GM21515 (cell line): Measurements from ENCODE around the gene C11orf91.
"Not testable (repeated sequence)": the region's sequence is repeated elsewhere in the genome, so short reads cannot be mapped to it uniquely, and the experiment has no call there.

Source experiments
- ATAC-seq: cut with Tn5 transposase; IDR thresholded peaks from one replicate; pipeline ENCODE4 v1.9.1; 2021; ENCODE audit not compliant: unreplicated experiment

Gene C11orf91

DNA sequence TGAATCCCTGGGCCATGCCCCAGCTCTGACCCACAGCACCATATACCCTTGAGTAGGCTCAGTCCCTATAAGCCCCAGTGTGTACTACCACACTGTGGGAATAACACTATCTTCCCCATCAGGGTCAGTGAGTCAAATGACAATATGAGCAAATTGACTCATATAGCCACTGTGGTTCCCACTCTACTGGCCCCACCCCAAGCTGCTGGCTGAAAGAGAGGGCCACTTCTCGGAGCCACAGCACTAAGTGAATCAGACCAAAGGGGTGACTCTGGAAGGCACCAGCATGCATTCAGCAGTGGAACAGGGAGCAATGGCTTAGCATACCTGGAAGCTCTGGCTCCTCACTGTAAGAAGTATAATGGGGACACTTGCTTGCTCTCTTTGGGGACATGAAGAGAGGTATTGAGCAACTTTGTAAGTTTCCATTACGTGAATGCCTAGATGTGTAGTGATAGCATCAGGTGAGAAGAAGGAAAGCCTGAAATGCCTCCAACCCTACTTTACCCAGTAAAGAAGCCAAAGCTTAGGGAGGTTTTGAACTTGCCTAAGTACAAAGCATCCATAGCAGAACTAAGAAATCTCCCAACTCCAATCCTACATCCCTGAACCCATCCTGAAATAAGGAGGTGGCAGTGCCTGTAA lies 22.1 kb upstream of the C11orf91 start:
- peak; percentile 66 for ATAC-seq

DNA sequence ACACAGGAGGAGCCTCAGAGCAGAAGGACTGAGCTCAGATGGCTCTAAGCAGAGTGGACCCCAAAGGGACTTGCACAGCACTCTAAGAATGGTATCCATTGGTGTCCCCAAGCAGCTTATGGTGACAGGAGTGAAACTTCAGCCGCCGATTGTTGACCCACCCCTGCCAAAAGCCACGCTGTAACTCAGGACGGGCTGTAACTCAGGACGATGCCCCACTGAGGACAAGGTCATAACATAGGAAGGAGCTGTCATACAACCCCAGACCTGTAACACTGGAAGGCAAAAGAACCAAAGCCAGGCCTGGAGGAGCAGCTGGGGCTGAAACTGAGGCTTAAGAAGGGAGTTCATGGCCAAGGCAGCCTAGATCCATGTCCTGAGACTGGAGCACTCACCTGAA lies 21.4 kb upstream of the C11orf91 start:
- no peak for ATAC-seq

DNA sequence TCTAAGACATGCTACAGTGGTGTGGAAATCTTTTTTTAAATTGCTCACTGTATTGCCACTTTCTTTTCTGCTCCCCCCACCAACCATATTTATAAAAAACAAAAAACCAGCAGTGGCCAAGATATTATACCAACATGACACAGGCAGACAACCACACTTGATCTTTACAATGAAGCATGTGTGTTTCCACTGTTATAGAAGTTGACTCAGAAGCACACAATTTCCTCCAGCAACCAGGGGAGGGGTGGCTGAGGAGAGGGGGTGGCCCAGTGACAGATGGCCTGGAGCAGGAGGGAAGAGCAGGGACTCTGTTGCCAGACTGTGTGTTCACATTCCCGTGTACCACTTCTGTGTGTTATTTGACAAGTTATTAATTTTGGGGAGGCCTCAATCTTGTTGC lies 20.8 kb upstream of the C11orf91 start:
- ATAC-seq, result no peak

DNA sequence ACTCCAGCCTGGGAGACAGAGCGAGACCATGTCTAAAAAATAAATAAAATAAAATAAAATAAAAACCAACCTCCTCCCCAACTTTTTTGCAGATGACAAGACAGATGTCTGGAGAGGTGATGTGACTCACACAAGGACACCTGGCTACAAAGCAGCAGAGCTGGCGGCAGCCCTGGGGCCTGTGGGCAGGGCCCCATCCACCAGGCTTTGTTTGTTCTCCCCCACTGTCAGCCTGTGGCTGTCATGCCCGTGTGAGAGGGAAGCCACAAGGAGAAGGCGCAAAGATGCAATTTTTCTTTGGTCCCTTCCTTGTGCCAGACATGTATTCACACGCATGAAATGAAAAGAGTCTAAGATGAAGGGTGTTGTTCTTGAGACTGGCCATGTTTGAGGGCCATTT lies 19.0 kb upstream of the C11orf91 start:
- ATAC-seq, result no peak

DNA sequence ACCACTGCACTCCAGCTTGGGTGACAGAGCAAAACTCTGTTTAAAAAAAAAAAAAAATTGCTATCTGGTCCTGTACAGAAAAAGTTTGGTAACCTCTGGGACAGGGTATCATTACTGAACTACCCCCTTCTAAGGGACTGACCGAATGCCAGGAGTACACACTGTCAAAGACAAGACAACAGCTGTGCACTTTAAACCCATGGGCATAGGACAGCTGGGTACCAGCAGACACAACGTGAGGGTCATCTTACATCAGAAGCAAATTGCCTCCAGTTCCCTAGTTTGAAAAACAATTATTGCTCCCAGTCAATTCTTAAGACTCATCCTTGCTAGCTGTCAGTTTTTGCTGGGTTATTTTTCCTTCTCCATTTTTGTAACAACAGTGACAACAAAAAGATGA lies 17.8 kb upstream of the C11orf91 start:
- ATAC-seq, result no peak

DNA sequence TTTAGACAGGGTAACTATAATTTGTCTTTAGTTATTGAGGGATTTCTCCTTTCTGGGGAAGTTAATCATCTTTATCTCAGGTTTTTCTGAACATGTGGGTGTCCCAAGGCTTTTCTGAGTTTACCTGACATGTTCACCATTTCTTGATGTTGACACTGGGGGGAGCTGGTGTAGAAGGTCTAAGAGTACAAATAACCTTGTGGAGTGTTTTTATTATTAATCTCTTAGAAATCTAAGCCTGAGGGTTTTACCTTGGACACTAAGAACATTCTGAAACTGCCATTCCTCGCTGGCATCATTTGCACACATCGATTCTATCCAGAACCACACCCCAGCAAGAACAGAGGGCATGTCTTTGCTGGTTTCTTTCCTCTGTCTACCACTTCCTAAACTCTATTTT lies 15.6 kb upstream of the C11orf91 start:
- ATAC-seq, result no peak

DNA sequence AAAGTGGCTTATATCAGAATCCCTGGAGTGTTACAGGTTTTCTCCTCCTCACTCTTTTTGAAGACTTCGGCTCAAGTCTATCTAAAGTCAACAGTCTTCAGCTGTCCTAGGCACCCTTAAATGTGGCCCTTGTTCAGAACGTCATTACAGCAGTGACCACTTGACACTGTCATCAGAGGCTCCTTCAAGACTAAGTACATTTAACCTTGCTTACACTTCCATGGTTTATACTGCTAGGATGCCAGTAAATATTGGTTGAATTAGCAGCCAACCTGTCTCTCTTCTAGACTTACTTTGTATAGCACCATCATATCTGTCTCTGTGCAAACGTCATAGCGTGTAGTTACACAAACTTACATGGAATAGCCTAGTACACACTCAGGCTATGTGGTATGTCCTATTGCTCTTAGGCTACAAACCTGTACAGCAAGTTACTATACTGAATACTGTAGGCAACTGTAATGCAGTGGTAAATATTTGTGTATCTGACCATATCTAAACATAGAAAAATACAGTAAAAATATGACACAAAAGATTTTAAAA lies 13.3 kb upstream of the C11orf91 start:
- ATAC-seq, result no peak

DNA sequence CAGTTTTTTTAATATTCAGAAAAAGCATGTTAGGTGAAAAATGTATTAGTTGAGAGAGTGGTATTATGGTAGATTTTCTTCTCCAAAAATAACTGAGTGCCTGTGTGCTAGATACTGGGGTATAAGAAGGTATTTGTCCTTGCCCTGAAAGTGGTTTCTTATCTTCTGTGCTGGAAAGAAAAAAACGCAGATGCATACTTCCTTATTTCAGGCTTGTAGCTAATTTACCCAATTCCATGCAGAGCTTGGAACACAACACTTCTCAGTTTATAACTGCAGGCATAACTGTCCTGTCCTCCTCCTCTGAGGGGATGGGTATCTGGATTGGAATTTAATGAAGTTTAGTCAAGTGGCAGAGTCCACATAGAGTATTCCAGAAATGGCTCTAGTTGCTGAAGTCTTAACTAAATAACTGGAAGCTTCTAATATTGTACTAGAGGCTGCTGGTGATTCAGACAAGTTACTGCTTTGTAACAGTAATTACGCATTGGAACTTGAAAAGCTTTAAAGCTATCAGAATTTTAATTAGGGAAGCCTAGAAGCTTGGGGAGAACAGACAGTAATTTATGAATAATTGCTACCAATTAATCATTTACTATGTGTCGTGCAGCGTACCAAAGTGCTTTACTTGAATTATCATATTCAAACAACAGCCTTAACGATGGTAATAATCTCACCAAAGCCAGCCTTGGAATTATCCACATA lies 12.7 kb upstream of the C11orf91 start:
- ATAC-seq, result no peak

DNA sequence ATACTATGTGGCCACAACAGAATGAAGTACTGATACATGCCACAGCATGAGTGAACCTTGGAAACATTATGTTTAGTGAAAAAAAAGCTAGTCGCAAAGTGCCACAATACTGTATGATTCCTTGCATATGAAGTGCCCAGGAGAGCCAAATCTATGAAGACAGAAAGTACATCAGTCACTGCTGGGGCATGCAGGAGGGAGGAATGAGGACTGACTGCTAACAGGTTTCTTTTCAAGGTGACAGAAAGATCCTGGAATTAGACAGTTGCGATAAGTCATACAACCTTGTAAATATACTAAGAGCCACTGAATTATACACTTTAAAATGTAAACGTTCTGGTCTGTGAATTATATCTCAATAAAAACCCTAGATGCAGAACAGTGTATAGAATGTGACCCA lies 11.8 kb upstream of the C11orf91 start:
- ATAC-seq, result no peak

DNA sequence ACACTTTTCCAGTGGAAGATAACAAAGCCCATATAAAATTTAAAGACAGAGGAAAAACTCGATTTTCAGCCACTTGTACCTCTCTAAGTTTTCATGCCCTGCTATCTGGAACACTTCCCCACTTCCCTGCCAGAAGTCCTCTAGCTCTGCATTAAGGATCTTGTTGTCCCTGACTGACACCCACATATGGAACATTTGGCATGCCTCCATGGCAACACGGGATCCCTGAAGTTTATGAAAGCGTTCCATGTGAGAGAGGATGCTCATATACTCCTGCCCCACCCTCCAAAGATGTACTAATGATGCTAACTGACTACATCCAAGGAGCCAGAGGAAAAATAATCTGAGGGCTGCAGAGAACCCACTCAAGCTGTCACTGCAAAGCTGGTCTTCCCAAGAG lies 8.8 kb upstream of the C11orf91 start:
- ATAC-seq, result no peak

DNA sequence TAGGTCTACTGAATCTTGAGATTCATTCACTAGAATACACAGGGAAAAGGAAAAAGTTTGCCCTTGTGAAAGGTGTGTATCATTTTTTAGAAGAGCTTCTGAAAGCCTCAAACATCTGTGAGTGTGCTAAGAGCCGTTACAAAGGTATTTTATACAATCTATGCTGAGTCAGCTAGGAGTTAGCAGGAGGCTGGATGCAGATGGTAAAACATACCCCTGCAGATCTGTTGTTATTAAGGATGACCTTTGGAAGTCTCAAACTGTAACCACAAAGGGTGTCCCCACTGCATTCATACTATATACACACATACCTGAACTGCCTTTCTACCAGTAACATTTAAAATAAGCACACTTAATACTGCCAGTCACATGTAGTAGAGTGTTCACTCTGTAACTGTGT lies 8.4 kb upstream of the C11orf91 start:
- no peak for ATAC-seq

DNA sequence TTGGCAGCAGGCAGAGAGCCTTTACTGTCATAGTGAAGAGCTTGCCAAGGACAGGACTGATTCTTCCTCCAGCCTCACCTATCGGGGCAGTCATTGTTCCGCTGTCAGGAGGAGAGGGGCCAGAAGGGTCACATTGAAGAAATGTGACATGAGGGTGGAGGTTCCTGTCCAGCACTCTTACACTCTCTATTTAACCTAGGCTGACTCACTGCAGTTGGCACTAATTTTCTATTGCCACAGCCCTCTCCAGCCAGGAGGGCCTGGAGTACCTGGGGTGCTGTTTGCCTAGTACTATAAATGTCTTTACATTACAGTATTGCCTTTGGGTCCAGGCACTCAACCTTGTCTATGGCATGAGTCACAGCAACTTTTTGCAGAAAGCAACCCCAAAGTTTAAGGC lies 7.2 kb upstream of the C11orf91 start:
- ATAC-seq, result not testable (repeated sequence)

DNA sequence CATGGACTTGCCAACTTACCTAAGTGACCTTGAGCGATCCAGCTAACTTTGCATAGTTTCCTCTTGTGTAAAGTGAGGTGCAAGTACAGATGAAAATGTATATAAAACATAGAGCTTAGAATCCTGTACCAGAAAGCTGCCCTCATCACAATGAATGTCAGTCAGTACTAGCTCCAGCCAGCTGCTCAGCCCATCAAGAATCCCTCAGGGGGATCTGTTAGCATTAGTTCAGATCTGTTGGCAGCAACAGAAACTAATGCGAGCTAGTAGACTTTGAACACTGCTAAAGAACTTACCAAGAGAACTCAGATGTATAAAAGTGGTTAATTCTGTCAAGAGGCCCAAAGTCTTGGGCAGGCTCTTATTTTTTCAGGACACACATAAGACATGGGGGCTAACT lies 6.3 kb upstream of the C11orf91 start:
- ATAC-seq, result no peak

DNA sequence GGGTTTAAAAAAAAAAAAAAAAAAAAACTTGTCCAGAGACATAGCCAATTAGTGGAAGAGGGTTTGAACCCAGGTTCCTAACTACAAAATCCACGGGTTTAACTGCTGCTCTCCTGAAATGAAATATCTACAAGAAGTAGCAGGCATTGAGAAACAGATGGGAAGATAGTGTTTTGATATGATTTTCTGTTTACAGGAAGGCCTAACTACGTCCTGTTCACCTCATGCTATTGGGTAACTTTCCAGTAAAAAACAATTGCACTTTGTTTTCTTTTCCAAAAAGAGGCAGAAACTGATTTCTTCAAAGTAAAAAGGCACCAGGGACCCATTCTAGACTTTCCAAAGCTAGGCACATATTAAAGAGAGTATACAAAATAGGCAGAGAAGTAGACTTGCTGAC lies 5.9 kb upstream of the C11orf91 start:
- no peak for ATAC-seq

DNA sequence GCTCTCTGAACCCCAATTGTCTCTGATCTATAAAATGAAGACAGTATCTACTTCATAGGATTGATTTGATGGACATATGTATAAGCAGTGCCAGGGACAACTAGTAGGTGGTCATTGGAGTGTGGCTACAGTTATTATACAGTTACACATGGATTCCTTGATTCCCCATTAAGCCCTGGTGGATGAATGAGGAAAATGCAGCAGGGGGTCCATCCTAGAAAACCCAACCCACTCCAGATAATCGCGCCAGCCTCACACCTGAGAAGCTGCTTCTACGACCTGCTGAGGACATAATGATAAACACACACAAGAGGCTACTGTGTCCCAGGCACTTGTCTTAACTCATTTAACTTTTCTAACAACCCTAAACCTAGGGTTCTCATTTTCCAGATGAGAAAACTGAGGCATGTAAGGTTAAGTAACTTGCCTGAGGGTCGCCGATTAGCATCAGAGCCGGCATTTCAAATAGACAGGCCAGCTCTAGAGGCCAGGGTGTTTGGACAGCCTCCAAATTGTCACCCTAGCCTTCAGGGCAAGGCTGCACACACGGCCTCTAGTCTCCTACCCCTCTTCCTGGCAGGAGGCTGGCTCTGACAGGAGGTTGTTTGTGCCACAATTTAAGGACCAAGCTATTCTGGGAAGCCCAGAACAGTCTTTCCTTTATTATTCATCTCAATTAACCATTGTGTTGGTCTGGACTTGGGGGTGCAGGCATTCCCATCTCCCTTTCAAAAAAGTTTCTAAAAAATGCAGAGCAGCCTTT lies 3.8 kb upstream of the C11orf91 start:
- no peak for ATAC-seq

DNA sequence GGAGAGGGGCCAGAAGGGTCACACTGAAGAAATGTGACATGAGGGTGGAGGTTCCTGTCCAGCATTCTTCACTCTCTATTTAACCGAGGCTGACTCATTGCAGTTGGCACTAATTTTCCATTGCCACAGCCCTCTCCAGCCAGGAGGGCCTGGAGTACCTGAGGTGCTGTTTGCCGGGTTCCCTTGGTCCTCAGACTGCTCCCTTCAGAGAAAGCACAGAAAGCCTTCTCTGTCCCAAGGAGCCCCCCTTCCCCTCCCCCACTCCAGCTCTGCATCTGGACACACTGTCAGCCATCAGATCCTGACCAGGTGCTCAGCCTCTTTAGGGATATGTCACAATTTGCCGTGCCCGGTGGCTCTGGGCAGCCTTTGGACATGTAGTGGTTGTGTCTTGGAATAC lies 3.2 kb upstream of the C11orf91 start:
- ATAC-seq, result no peak

DNA sequence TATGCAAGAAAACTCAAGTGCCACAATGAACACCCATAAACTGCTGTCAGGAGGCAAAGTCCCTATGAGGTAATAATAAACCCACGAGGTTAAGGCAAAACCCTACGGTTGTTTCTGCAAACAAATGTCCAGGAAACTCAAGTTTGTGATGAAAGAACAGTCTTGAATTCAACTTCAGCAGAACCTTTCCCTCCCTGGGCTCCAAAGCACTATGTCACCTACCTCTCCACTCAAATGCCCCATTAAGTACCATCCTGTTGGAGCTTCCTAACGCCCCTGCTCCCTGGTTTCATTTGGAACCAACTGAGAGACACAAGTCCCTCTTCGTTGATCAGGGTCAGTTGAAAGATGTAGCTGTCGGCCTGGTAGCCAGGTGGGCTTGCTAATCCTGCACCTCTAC lies 2.6 kb upstream of the C11orf91 start:
- no peak for ATAC-seq

DNA sequence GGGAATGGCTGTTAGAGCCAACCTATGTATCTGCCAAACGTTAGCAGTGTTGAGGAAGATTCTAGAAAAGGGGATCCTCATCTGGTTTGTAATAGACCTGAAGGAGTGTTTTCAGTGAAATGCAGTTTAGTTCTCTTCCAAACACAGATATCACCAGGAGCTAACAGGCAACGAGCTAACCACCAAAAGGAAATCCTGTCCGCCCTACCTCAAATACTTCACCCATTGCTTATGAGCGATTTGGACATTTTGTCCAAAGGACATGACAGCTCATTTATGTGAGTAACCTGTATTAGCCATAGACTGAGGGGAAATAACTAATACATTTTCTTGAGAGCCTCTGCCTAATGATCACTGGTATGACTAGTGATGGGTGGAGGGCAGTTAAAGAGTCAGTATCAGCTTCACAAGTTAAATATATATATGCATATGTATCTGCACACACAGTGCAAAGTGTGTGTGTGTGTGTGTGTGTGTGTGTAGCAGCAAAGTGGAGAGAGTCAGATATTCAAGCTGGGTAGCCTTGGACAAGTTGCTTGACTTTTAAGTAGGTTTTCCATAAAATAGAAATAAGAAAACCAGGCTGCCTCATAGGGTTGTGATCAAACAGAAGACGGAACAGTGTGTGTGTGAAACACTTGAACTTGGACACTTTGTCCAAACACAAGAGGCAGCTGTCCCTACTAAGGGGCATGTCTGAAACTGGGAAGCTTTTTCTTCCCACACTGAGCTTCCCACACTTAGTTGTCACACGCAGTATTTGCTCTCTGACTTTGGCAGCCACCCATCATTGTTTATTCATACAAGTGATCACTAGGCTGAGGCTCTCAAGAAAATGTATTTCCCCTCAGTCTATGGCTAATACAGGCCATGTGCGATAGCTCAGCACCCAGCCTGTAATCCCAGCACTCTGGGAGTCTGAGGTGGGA lies 940 bp upstream of the C11orf91 start:
- ATAC-seq, result no peak

DNA sequence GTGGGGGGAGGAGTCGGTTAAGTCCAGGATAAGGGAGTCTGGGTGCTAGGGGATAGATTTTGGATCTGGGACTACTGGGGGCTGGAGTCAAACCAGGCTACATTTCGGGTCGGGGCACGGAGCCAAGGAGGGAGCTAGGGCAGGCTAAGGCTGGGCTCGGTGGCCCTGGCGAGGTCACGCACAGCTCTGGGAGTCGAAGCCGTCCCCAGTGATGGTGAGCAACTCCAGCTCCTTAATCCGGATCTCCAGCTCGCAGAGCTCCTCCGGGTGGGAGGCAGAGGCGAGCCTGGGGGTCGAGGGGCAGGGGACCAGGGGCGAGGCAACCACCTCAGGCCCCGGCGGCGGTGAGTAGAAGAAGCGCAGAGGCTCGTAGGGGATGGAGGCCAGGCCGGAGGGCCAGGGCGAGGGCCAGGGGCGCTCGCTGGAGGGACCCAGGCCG lies 544 bp downstream of the C11orf91 start:
- ATAC-seq, result no peak

DNA sequence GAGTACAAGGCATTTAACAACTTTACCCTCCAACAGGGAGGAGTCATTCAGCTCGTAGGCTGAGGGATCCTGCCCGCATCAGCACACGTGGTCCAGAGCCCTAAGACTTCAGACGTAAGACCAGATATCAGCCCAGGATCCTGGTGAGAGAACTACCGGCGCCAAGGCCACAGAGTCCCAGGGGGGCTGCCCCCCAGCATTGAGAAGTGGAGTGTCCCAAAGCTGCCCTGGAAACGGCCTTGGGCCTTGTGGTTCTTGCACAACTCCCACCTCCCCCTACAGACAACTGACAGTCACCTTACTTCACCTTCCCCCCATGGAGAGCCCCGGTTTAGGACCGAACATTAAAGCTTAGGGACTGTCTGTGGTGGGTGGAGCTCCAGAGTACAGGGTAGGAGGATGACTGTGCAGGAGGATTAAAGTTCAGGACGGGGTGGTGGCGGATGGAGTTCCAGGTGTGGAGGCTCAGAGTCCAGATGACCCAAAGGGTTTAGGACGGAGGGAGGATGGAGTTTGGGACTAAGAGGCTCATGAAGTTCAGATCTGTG lies 1.0 kb downstream of the C11orf91 start:
- no peak for ATAC-seq

DNA sequence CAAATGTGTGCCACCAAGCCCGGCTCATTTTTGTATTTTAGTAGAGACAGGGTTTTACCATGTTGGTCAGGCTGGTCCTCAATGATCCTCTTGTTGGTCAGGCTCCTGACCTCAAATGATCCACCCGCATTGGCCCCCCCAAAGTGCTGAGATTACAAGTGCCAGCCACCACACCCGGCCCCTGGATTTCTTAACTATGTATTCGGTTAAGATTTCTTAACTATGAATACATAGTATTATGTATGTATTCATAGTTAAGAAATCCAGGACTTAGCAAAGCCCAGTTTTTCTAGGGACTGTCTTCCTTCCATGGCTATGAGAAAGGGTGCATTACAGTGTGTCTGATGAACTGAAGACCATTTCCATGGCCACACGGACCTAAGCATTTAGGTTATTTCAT lies 1.7 kb downstream of the C11orf91 start:
- ATAC-seq, result no peak
